ENCODE data around the gene CLDN8. TPM values are rescaled to one million over a fixed set of nuclear protein-coding genes. Genes with fewer than 3 reads are reported as not detected.

CLDN8 gene
- total RNA-seq, 1 experiment from 2014 or later, result not detected

GRCh38 chr21:30240661-30241060 is 24.8 kb upstream of the CLDN8 start:
- Histone ChIP-seq H3K4me1 (ENCODE audit: control insufficient read depth in 1 of 2, insufficient read depth in 2 of 2, low read length in 2 of 2) (no peaks in the 10 kb centered on the region), H3K27ac (ENCODE audit: low read depth, low read length) (no peak overlapping the region), H3K4me2 (ENCODE audit: low read length) (no peak overlapping the region), H3K36me3 (ENCODE audit: control insufficient read depth in 1 of 2, insufficient read depth in 2 of 2, low read length in 2 of 2) (no peaks in the 10 kb centered on the region), H3K4me3 (replicated peaks in 1 of 2; ENCODE audit: low read depth in 1 of 2, low read length in 2 of 2) (no peak overlapping the region), H4K20me1 (ENCODE audit: insufficient read depth) (no peaks in the 10 kb centered on the region), H3K9me2 (ENCODE audit: insufficient read depth) (no peaks in the 10 kb centered on the region), H3K9me3 (ENCODE audit: control insufficient read depth in 1 of 2, insufficient read depth in 1 of 2, low read depth in 1 of 2, low read length in 2 of 2) (peaks cover 21 to 22% of the 10 kb centered on the region in 2 experiments; a peak in 2 of 4 replicates), H3K79me2 (ENCODE audit: insufficient read depth, low read length) (no peaks in the 10 kb centered on the region), H3K27me3 (ENCODE audit: insufficient read depth, low read length) (no peaks in the 10 kb centered on the region), H3K9ac (ENCODE audit: low read length) (no peak overlapping the region), H2AFZ (ENCODE audit: low read depth, low read length, poor library complexity, severe bottlenecking) (no peak overlapping the region)
- ChIA-PET CTCF (no interaction called here), POLR2A (no interaction called here), RAD21 (ENCODE audit: low non-redundant PET in 1 of 2, low total read pairs in 2 of 2, uncharacterized antibody in 2 of 2, unreplicated experiment in 2 of 2) (no interaction called here)
- ATAC-seq (no peak), DNase-seq (ENCODE audit: low read depth, low spot score) (no peak)
- intact Hi-C loops (cut with micrococcal nuclease), result no loop called here
- no TSS peak for BruUV-seq (replicated peaks)
- TF ChIP-seq EZH2 (IDR thresholded peaks at IDR 0.05) (no peak), YY1 (IDR thresholded peaks at IDR 0.05; ENCODE audit: extremely low read depth, insufficient replicate concordance, low read depth, low read length) (no peak), MAX (IDR thresholded peaks at IDR 0.05) (no peak), CBX3 (IDR thresholded peaks at IDR 0.05; ENCODE audit: low read depth) (no peak), TCF7L2 (IDR thresholded peaks at IDR 0.05; ENCODE audit: borderline replicate concordance, extremely low read depth, insufficient read depth, insufficient read length) (no peak), POLR2AphosphoS5 (IDR thresholded peaks at IDR 0.05; ENCODE audit: low read depth, low read length) (no peak)

- intact Hi-C loops (cut with micrococcal nuclease), result no loop called here
- BruUV-seq (replicated peaks), result no TSS peak
- Histone ChIP-seq H3K9ac (ENCODE audit: low read length) (no peak overlapping the region), H3K36me3 (ENCODE audit: control insufficient read depth in 1 of 2, insufficient read depth in 2 of 2, low read length in 2 of 2) (no peaks in the 10 kb centered on the region), H3K27me3 (ENCODE audit: insufficient read depth, low read length) (no peaks in the 10 kb centered on the region), H3K79me2 (ENCODE audit: insufficient read depth, low read length) (no peaks in the 10 kb centered on the region), H3K4me1 (ENCODE audit: control insufficient read depth in 1 of 2, insufficient read depth in 2 of 2, low read length in 2 of 2) (no peaks in the 10 kb centered on the region), H4K20me1 (ENCODE audit: insufficient read depth) (no peaks in the 10 kb centered on the region), H3K4me2 (ENCODE audit: low read length) (no peak overlapping the region), H3K9me3 (ENCODE audit: control insufficient read depth in 1 of 2, insufficient read depth in 1 of 2, low read depth in 1 of 2, low read length in 2 of 2) (peaks cover 8 to 17% of the 10 kb centered on the region in 2 experiments; a peak in 2 of 4 replicates), H3K27ac (ENCODE audit: low read depth, low read length) (no peak overlapping the region), H2AFZ (ENCODE audit: low read depth, low read length, poor library complexity, severe bottlenecking) (no peak overlapping the region), H3K9me2 (ENCODE audit: insufficient read depth) (no peaks in the 10 kb centered on the region), H3K4me3 (replicated peaks in 1 of 2; ENCODE audit: low read depth in 1 of 2, low read length in 2 of 2) (no peak overlapping the region)
- no peak for ATAC-seq
- RAD21 ChIA-PET (ENCODE audit: low non-redundant PET in 1 of 2, low total read pairs in 2 of 2, uncharacterized antibody in 2 of 2, unreplicated experiment in 2 of 2), result no interaction called here
- CTCF ChIA-PET, result no interaction called here
- POLR2A ChIA-PET, result no interaction called here
- no peak for TF ChIP-seq ZBTB33 (IDR thresholded peaks at IDR 0.05; ENCODE audit: extremely low read depth, insufficient replicate concordance, low read length)
- no peak for TF ChIP-seq POLR2AphosphoS5 (IDR thresholded peaks at IDR 0.05; ENCODE audit: low read depth, low read length)
- no peak for TF ChIP-seq ZNF274 (IDR thresholded peaks at IDR 0.05; ENCODE audit: low read depth, low read length)
- TF ChIP-seq EGR1 (IDR thresholded peaks at IDR 0.05; ENCODE audit: low read depth), result no peak
- no peak for DNase-seq (ENCODE audit: low read depth, low spot score)
Measured at GRCh38 chr21:30238168-30238567, 22.3 kb upstream of the CLDN8 start.
